ENCODE results near the gene MYRFL.
"Not testable (repeated sequence)": the region's sequence is repeated elsewhere in the genome, so short reads cannot be mapped to it uniquely, and the experiment has no call there.

Gene MYRFL

DNA sequence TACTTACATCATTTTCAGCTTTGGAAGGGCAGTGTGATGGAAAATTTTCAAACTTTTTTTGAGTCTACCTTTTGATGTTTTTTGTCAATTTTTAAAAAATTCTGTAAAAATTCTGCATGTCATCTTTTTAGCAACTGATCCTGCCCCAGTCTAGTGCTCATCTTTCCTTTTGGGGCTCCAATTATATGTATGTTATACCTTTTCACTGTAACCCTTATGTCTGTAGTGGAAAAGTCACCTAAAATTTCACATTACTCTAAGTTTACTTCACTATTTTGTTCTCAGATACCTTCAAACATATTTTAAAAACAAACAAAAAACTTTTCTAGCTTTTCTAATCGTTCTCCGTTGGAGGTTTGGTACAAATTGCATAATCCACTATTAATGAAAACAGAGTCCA, 32.5 kb upstream of the MYRFL start:
- Histone ChIP-seq H3K27me3 (ENCODE audit: control insufficient read depth in 3 of 3, insufficient read depth in 3 of 3, low read depth in 1 of 3, low read length in 3 of 3) (no peaks in the 10 kb centered on the region), H3K14ac (ENCODE audit: low read length) (no peak overlapping the region), H3K27ac (replicated peaks; ENCODE audit: low read length) (no peak overlapping the region), H3K4me3 (ENCODE audit: low read length in 2 of 2) (no peak overlapping the region), H3K36me3 (replicated peaks in 1 of 2; ENCODE audit: control insufficient read depth in 2 of 2, insufficient read depth in 2 of 2, low read length in 2 of 2) (peaks cover 0 to 5% of the 10 kb centered on the region in 2 donors), H4K8ac (ENCODE audit: low read depth, low read length) (no peak overlapping the region), H3K18ac (ENCODE audit: low read length) (no peak overlapping the region), H2AFZ (ENCODE audit: low read length) (no peak overlapping the region), H2BK15ac (ENCODE audit: low read length) (no peak overlapping the region), H3K4ac (ENCODE audit: low read length) (no peak overlapping the region), H2BK120ac (ENCODE audit: low read depth, low read length) (no peak overlapping the region), H2BK5ac (ENCODE audit: low read length) (no peak overlapping the region), H2AK5ac (ENCODE audit: low read depth, low read length) (no peak overlapping the region), H2BK12ac (ENCODE audit: low read length) (no peak overlapping the region), H3K4me1 (ENCODE audit: control insufficient read depth in 2 of 2, insufficient read depth in 1 of 2, low read depth in 1 of 2, low read length in 2 of 2) (no peaks in the 10 kb centered on the region), H3K23ac (ENCODE audit: low read depth, low read length, poor library complexity) (no peak overlapping the region), H3K79me1 (ENCODE audit: low read depth, low read length) (no peaks in the 10 kb centered on the region), H3K9me3 (replicated peaks in 1 of 2; ENCODE audit: control insufficient read depth in 2 of 2, insufficient read depth in 1 of 2, low read depth in 1 of 2, low read length in 2 of 2) (peaks cover 7% of the 10 kb centered on the region in 2 donors), H3K9ac (ENCODE audit: low read depth, low read length, poor library complexity) (no peak overlapping the region), H3K4me2 (ENCODE audit: insufficient read depth, low read length, poor library complexity, severe bottlenecking) (no peak overlapping the region), H4K91ac (ENCODE audit: low read depth, low read length, poor library complexity) (no peak overlapping the region)
- DNase-seq (ENCODE audit: low spot score) = no peak
- WGBS, 2 donors (ENCODE audit: extremely low coverage in 2 of 2, insufficient read length in 2 of 2, insufficient replicate concordance in 1 of 2) = no CpG with 5 or more reads among the region's 2 CpGs

DNA sequence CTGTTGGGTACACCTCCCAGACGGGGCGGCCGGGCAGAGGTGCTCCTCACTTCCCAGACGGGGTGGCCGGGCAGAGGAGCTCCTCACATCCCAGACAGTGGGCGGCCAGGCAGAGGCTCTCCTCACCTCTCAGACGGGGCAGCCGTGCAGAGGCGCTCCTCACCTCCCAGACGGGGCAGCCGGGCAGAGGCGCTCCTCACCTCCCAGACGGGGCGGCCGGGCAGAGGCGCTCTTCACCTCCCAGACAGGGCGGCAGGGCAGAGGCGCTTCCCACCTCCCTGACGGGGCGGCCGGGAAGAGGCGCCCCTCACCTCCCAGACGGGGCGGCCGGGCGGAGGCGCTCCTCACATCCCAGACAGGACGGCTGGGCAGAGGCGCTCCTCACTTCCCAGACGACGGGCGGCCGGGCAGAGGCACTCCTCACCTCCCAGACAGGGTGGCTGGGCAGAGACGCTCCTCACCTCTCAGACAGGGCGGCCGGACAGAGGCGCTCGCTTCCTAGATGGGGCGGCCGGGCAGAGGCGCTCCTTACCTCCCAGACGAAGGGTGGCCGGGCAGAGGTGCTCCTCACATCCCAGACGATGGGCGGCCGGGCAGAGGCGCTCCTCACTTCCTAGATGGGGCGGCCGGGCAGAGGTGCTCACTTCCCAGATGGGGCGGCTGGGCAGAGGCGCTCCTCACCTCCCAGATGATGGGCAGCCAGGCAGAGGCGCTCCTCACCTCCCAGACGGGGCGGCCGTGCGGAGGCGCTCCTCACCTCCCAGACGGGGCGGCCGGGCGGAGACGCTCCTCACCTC, 17.7 kb upstream of the MYRFL start:
- not testable (repeated sequence) for H3K9ac ChIP-seq (ENCODE audit: low read depth, low read length, poor library complexity); DNase-seq (ENCODE audit: low spot score); H3K23ac ChIP-seq (ENCODE audit: low read depth, low read length, poor library complexity); H3K79me1 ChIP-seq (ENCODE audit: low read depth, low read length); H2AK5ac ChIP-seq (ENCODE audit: low read depth, low read length); H4K91ac ChIP-seq (ENCODE audit: low read depth, low read length, poor library complexity); H2BK15ac ChIP-seq (ENCODE audit: low read length); H3K36me3 ChIP-seq (replicated peaks in 1 of 2; ENCODE audit: control insufficient read depth in 2 of 2, insufficient read depth in 2 of 2, low read length in 2 of 2); H3K4me3 ChIP-seq (ENCODE audit: low read length in 2 of 2); H3K4me2 ChIP-seq (ENCODE audit: insufficient read depth, low read length, poor library complexity, severe bottlenecking); H3K18ac ChIP-seq (ENCODE audit: low read length); H3K14ac ChIP-seq (ENCODE audit: low read length); H4K8ac ChIP-seq (ENCODE audit: low read depth, low read length); H2BK12ac ChIP-seq (ENCODE audit: low read length); H2BK5ac ChIP-seq (ENCODE audit: low read length); H2AFZ ChIP-seq (ENCODE audit: low read length); H2BK120ac ChIP-seq (ENCODE audit: low read depth, low read length); H3K9me3 ChIP-seq (replicated peaks in 1 of 2; ENCODE audit: control insufficient read depth in 2 of 2, insufficient read depth in 1 of 2, low read depth in 1 of 2, low read length in 2 of 2); H3K27ac ChIP-seq (replicated peaks; ENCODE audit: low read length); H3K4me1 ChIP-seq (ENCODE audit: control insufficient read depth in 2 of 2, insufficient read depth in 1 of 2, low read depth in 1 of 2, low read length in 2 of 2); H3K27me3 ChIP-seq (ENCODE audit: control insufficient read depth in 3 of 3, insufficient read depth in 3 of 3, low read depth in 1 of 3, low read length in 3 of 3); H3K4ac ChIP-seq (ENCODE audit: low read length)
- no CpG with 5 or more reads among the region's 62 CpGs for WGBS, 2 donors (ENCODE audit: extremely low coverage in 2 of 2, insufficient read length in 2 of 2, insufficient replicate concordance in 1 of 2)

DNA sequence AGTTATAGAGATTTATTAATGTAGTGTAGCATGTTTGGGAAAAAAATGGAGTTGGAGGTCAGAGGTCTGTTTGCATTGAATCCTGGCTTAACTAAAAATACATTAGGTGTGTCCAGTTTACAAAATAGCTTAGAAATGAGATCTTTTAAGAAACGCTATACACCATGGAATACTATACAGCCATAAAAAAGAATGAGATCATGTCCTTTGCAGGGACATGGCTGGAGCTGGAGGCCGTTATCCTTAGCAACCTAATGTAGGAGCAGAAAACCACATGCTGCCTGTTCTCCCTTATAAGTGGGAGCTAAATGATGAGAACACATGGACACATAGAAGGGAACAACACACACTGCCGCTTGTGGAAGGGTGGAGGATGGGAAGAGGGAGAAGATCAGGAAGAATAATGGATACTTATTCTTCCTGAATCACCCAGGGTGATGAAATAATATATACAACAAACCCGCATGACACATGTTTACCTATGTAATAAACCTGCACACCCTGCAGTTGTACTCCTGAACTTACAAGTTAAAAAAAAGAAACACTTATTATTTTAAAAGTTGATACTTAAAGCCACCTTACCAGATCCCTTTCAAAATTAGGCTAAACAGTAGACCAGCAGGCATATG, 14.0 kb upstream of the MYRFL start:
- no peak overlapping the region for H2BK12ac ChIP-seq (ENCODE audit: low read length)
- H3K4me2 ChIP-seq (ENCODE audit: insufficient read depth, low read length, poor library complexity, severe bottlenecking) = no peak overlapping the region
- no peak overlapping the region for H4K91ac ChIP-seq (ENCODE audit: low read depth, low read length, poor library complexity)
- DNase-seq (ENCODE audit: low spot score) = no peak
- H3K9ac ChIP-seq (ENCODE audit: low read depth, low read length, poor library complexity) = no peak overlapping the region
- no peak overlapping the region for H3K14ac ChIP-seq (ENCODE audit: low read length)
- no peak overlapping the region for H2AFZ ChIP-seq (ENCODE audit: low read length)
- no peak overlapping the region for H3K23ac ChIP-seq (ENCODE audit: low read depth, low read length, poor library complexity)
- H2AK5ac ChIP-seq (ENCODE audit: low read depth, low read length) = no peak overlapping the region
- H3K4me1 ChIP-seq (ENCODE audit: control insufficient read depth in 2 of 2, insufficient read depth in 1 of 2, low read depth in 1 of 2, low read length in 2 of 2) = no peaks in the 10 kb centered on the region
- peaks cover 0 to 9% of the 10 kb centered on the region in 2 donors for H3K9me3 ChIP-seq (replicated peaks in 1 of 2; ENCODE audit: control insufficient read depth in 2 of 2, insufficient read depth in 1 of 2, low read depth in 1 of 2, low read length in 2 of 2)
- H2BK120ac ChIP-seq (ENCODE audit: low read depth, low read length) = no peak overlapping the region
- H3K4me3 ChIP-seq (ENCODE audit: low read length in 2 of 2) = no peak overlapping the region
- H3K4ac ChIP-seq (ENCODE audit: low read length) = no peak overlapping the region
- no peak overlapping the region for H3K18ac ChIP-seq (ENCODE audit: low read length)
- H3K27me3 ChIP-seq (ENCODE audit: control insufficient read depth in 3 of 3, insufficient read depth in 3 of 3, low read depth in 1 of 3, low read length in 3 of 3) = no peaks in the 10 kb centered on the region
- H3K36me3 ChIP-seq (replicated peaks in 1 of 2; ENCODE audit: control insufficient read depth in 2 of 2, insufficient read depth in 2 of 2, low read length in 2 of 2) = peaks cover 0 to 2% of the 10 kb centered on the region in 2 donors
- H3K79me1 ChIP-seq (ENCODE audit: low read depth, low read length) = no peaks in the 10 kb centered on the region
- H2BK15ac ChIP-seq (ENCODE audit: low read length) = no peak overlapping the region
- H4K8ac ChIP-seq (ENCODE audit: low read depth, low read length) = no peak overlapping the region
- WGBS, 2 donors (ENCODE audit: extremely low coverage in 2 of 2, insufficient read length in 2 of 2, insufficient replicate concordance in 1 of 2) = no CpG with 5 or more reads among the region's 4 CpGs
- no peak overlapping the region for H2BK5ac ChIP-seq (ENCODE audit: low read length)
- no peak overlapping the region for H3K27ac ChIP-seq (replicated peaks; ENCODE audit: low read length)

DNA sequence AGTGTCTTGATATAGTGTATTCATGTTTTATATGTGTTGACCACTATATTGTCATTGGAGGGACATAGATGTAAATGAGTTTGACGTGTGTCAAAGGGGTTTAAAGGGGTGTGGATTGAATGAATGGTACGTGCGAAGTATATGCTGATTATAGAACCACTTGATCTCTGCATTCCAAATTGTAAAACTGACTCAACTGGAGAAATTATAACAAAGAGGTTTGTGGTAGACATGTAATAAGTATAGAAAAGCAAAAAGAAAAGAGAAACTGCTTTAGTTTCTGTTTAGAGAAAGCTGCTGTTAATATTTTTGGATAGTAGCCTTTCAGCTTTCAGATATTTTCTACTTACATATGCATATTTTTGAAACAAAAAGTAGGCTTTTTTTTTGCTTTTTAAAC, 8.9 kb upstream of the MYRFL start:
- Histone ChIP-seq H3K4me3 (ENCODE audit: low read length in 2 of 2) (no peak overlapping the region), H3K27ac (replicated peaks; ENCODE audit: low read length) (no peak overlapping the region), H4K8ac (ENCODE audit: low read depth, low read length) (no peak overlapping the region), H3K23ac (ENCODE audit: low read depth, low read length, poor library complexity) (no peak overlapping the region), H2BK15ac (ENCODE audit: low read length) (no peak overlapping the region), H3K14ac (ENCODE audit: low read length) (no peak overlapping the region), H3K18ac (ENCODE audit: low read length) (no peak overlapping the region), H2AFZ (ENCODE audit: low read length) (no peak overlapping the region), H3K4me2 (ENCODE audit: insufficient read depth, low read length, poor library complexity, severe bottlenecking) (no peak overlapping the region), H3K79me1 (ENCODE audit: low read depth, low read length) (no peaks in the 10 kb centered on the region), H2BK120ac (ENCODE audit: low read depth, low read length) (no peak overlapping the region), H3K4me1 (ENCODE audit: control insufficient read depth in 2 of 2, insufficient read depth in 1 of 2, low read depth in 1 of 2, low read length in 2 of 2) (no peaks in the 10 kb centered on the region), H2BK12ac (ENCODE audit: low read length) (no peak overlapping the region), H3K36me3 (replicated peaks in 1 of 2; ENCODE audit: control insufficient read depth in 2 of 2, insufficient read depth in 2 of 2, low read length in 2 of 2) (peaks cover 0 to under 1% of the 10 kb centered on the region in 2 donors), H4K91ac (ENCODE audit: low read depth, low read length, poor library complexity) (no peak overlapping the region), H2BK5ac (ENCODE audit: low read length) (no peak overlapping the region), H3K9ac (ENCODE audit: low read depth, low read length, poor library complexity) (no peak overlapping the region), H2AK5ac (ENCODE audit: low read depth, low read length) (no peak overlapping the region), H3K27me3 (ENCODE audit: control insufficient read depth in 3 of 3, insufficient read depth in 3 of 3, low read depth in 1 of 3, low read length in 3 of 3) (no peaks in the 10 kb centered on the region), H3K9me3 (replicated peaks in 1 of 2; ENCODE audit: control insufficient read depth in 2 of 2, insufficient read depth in 1 of 2, low read depth in 1 of 2, low read length in 2 of 2) (no peaks in the 10 kb centered on the region), H3K4ac (ENCODE audit: low read length) (no peak overlapping the region)
- no peak for DNase-seq (ENCODE audit: low spot score)
- 100% methylated on average over 1 to 3 of the region's 3 CpGs for WGBS, 2 donors (ENCODE audit: extremely low coverage in 2 of 2, insufficient read length in 2 of 2, insufficient replicate concordance in 1 of 2)
